MG63 (cell line): ENCODE results near the gene DDX24. TPM values are rescaled to one million over a fixed set of nuclear protein-coding genes. Genes with fewer than 3 reads are reported as not detected.
A peak's percentile ranks its signal among the peaks of the same experiment; 100 is the strongest.

Source experiments
- DNase-seq: peaks from one replicate; pipeline ENCODE4 v3.0.0-alpha.2; 2020
- H3K27me3 ChIP-seq: fragments of 250-450 bp; sonication (Bioruptor Pico); 2 replicates; pipeline ENCODE4 v1.5.1; 2020; ENCODE audit warnings: mild to moderate bottlenecking, moderate library complexity
- H3K36me3 ChIP-seq: fragments of 250-450 bp; sonication (Bioruptor Pico); 2 replicates; pipeline ENCODE4 v1.5.1; 2020; ENCODE audit warnings: mild to moderate bottlenecking, moderate library complexity
- H3K4me3 ChIP-seq: fragments of 250-450 bp; sonication (Bioruptor Pico); 2 replicates; pipeline ENCODE4 v1.5.1; 2020; ENCODE audit warnings: mild to moderate bottlenecking, moderate library complexity
- H3K9me3 ChIP-seq: fragments of 250-450 bp; sonication (Bioruptor Pico); 2 replicates; pipeline ENCODE4 v1.5.1; 2020; ENCODE audit warnings: mild to moderate bottlenecking, moderate library complexity
- total RNA-seq: library from RNA; depleted of rRNA; stranded (reverse); fragments of >200 nt; shearing (Covaris generic); gene quantifications from 2 replicates; pipeline ENCODE4 v1.2.3, GENCODE V29; 2014; ENCODE audit warnings: low replicate concordance; rRNA removed

The DDX24 gene, protein sequence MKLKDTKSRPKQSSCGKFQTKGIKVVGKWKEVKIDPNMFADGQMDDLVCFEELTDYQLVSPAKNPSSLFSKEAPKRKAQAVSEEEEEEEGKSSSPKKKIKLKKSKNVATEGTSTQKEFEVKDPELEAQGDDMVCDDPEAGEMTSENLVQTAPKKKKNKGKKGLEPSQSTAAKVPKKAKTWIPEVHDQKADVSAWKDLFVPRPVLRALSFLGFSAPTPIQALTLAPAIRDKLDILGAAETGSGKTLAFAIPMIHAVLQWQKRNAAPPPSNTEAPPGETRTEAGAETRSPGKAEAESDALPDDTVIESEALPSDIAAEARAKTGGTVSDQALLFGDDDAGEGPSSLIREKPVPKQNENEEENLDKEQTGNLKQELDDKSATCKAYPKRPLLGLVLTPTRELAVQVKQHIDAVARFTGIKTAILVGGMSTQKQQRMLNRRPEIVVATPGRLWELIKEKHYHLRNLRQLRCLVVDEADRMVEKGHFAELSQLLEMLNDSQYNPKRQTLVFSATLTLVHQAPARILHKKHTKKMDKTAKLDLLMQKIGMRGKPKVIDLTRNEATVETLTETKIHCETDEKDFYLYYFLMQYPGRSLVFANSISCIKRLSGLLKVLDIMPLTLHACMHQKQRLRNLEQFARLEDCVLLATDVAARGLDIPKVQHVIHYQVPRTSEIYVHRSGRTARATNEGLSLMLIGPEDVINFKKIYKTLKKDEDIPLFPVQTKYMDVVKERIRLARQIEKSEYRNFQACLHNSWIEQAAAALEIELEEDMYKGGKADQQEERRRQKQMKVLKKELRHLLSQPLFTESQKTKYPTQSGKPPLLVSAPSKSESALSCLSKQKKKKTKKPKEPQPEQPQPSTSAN
- 83.6 and 92.6 TPM in 2 replicates for total RNA-seq

DNA sequence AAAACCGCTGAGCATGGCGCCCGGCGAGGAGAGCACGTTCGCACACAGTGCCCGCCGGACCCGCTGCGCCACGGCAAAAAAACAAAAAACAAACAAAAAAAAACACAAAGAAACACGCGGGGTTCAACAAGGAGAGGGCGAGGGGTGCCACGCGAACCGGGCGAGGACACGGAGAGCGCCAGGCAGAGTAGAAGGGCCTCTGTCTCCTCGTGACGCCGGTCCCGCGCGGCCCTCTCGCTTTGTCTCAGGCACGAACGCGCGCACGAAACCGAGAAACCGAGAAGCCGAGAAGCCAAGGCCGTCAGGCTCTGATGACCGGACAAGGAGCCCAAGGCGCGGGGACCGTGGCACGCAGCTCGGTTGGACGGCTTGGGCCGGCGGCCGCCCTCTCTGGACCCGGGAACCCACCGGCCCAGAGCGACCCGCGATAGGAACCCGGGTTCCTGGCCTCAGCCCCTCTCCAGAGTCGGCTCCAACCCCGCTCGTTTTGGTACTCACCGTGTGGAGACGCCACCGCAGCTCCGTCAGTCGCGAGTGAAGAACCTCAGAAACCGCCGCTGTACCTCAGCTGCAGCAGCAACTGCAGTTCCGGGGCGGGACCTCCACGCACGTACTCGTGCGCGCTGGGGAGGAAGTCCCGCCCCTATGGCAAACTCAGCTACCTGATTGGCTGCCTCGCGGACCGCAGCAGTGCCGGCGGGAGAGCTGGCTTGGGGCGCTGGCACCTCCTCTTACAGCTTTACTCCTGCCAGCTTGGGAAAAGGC is at the start of gene DDX24, which contains the start of gene IFI27L1:
Gene DDX24 (minus strand): TSS at position 582 of the 765 bp plus-strand sequence. CDS start 1,460 bp downstream, outside the sequence.
Gene IFI27L1 (plus strand): TSS at position 690 of the 765 bp plus-strand sequence. CDS start 15,628 bp downstream, outside the sequence.
- no peaks in the 10 kb centered on the region; the same call in none of the 2 replicates for H3K9me3 ChIP-seq
- H3K27me3 ChIP-seq = no peaks in the 10 kb centered on the region
- DNase-seq = peak; percentile 92

DNA sequence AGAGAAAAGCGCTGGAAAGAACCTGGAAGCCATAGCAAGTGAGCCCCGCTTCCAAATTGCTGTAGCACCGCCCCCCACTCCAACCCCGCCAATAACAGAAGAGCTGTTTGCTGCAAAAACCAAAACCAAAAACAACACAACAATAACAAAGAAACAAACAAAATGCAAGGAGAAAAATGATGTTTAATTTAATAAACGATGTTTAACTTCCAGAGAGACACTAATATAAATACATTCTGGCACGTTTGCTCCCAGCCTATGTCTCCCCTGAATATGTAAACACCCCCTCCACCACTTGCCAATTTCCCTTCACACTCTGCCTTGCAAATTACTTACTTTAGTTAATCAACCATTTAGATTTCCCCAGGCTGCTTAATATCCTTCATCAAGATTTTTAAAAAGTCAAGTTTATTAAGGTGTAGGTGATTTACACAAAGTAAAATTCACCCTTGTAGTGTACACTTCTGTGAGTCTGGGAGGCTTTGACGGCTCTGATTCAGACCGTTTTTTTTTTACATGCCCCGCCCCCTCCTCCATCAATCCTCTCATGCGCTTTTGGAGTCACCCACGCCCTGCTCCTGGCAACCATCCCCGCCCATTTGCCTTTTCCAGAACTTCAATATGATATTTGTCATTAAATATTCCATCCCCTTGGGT is 48.9 kb upstream of the DDX24 start:
- H3K27me3 ChIP-seq = no peaks in the 10 kb centered on the region
- no peaks in the 10 kb centered on the region for H3K9me3 ChIP-seq
- peak overlapping the region; percentile 54 for H3K4me3 ChIP-seq
- no peaks in the 10 kb centered on the region for H3K36me3 ChIP-seq
- DNase-seq = peak; percentile 34

More for the DNA sequence above, at the start of gene DDX24, which contains the start of gene IFI27L1:
- Histone ChIP-seq H3K4me3 (peak within 1 kb of the TSS; percentile 89), H3K36me3 (peaks cover 37% of the 10 kb centered on the region)

DNA sequence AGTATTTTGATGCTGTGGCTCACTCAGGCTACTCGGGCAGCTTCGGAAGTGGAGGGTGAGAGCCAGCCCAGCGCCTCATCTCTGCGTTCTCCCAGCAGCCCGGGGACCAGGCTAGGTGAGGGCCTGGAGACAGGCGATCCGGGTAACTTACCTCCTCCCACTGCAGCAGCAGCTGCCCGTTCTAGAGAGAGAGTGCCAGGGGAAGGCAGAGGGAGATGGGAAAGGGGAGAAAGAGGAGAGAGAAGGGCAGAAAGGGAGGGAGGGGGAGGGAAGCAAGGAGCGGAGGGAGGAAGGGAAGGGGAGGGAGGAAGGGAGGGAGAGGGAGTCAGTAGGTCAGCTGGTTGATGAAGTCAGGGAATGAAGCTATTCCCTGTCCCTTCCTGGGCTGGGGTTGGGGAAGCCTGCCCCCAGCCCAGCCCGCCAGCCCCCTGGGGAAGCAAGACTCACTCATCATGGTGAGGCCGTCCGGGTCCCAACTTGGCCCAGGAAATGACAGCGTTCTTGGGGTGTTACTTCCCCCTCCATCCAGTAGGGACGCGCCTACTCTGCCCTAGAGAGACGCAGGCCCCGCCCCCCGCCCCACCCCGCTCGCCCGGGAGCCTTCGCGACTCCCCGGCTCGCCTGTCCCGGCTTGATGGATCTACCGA is 48.2 kb upstream of the DDX24 start, which contains the start of gene IFI27L2:
Gene IFI27L2 (minus strand): TSS at position 494 of the 647 bp plus-strand sequence. CDS start 40 bp downstream, at position 454.
- peak; percentile 63 for DNase-seq
- Histone ChIP-seq H3K9me3 (no peaks in the 10 kb centered on the region), H3K27me3 (no peaks in the 10 kb centered on the region), H3K36me3 (no peaks in the 10 kb centered on the region), H3K4me3 (peak within 1 kb of the TSS; percentile 54)

DNA sequence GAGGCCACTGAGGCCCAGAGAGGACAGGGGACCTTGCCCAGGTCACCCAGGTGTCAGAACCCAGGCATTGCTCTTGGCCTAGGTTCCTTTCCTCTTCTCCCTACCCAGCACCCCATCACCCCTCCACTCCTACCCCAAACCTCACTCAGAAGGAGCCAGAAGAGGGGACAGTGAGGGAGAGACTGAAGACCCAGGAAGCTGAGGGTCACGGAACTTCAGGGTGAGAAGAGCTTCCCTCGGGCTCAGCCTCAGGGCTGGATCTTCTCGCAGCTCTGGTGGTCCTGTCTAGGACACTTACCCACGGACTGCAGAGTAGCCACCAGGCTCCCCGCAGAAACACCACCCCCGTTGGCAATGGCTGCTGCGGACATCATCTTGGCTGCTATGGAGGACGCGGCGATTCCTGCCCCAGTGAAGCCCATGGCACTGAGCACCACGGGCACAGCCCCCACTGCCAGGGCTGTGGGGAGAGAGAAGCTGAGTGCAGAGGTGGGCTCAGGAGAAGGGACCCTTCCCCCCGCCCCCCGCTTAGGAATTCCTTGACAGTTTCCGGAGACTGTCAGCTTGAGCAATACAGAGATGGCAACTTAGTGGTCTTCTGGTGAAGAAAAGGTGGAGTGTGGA is 47.3 kb upstream of the DDX24 start:
- Histone ChIP-seq H3K36me3 (no peaks in the 10 kb centered on the region), H3K4me3 (no peak overlapping the region), H3K27me3 (no peaks in the 10 kb centered on the region), H3K9me3 (no peaks in the 10 kb centered on the region)
- no peak for DNase-seq

DNA sequence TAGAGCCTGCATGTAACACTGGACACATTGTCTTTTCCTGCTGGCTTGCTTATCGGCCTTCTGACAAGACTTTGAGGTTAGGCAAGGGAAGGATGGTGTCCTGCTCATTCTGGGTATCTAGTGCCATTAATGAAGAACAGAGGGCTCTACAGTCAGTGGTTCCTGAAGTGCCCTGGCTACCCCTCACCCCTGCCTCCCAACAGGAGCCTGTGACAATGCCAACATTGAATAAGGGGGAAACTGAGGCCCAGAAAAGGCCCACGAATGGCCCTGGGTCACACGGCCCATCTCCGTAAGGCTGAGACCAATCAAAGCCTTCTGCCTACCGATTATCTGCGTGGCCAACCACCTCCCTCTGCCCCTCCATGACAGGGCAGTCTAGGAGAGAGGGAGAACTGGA is 46.3 kb upstream of the DDX24 start:
- no peaks in the 10 kb centered on the region for H3K36me3 ChIP-seq
- no peaks in the 10 kb centered on the region for H3K9me3 ChIP-seq
- no peaks in the 10 kb centered on the region for H3K27me3 ChIP-seq
- no peak overlapping the region for H3K4me3 ChIP-seq
- no peak for DNase-seq

DNA sequence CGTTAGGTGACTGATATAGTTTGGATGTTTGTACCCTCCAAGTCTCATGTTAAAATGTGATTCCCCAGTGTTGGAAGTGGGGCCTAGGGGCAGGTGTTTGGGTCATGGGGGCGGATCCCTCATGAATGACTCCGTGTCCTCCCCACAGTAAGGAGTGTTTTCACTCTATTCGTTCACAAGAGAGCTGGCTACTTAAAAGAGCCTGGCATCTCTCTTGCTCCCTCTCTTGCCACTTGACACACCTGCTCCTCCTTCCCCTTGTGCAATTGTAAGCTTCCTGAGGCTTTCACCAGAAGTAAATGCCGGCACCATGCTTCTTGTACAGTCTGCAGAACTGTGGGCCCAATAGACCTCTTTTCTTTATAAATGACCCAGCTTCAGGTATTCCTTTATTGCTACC is 45.8 kb upstream of the DDX24 start:
- Histone ChIP-seq H3K27me3 (no peaks in the 10 kb centered on the region), H3K9me3 (no peaks in the 10 kb centered on the region), H3K36me3 (no peaks in the 10 kb centered on the region), H3K4me3 (no peak overlapping the region)
- DNase-seq = no peak

DNA sequence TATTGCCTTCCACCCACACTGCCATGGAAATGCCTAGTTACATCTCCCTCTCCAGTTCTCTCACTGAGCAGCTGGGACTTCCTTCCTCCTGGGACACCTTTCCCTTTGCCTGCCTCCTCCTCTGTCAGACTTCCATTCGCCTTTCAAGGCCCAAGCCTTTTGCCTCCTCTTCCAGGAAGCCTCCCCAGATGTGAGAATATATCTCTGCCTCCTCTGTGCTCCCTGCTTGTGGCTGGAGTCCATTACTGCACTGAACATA is 45.3 kb upstream of the DDX24 start:
- Histone ChIP-seq H3K4me3 (no peak overlapping the region), H3K9me3 (no peaks in the 10 kb centered on the region), H3K27me3 (no peaks in the 10 kb centered on the region), H3K36me3 (no peaks in the 10 kb centered on the region)
- no peak for DNase-seq

DNA sequence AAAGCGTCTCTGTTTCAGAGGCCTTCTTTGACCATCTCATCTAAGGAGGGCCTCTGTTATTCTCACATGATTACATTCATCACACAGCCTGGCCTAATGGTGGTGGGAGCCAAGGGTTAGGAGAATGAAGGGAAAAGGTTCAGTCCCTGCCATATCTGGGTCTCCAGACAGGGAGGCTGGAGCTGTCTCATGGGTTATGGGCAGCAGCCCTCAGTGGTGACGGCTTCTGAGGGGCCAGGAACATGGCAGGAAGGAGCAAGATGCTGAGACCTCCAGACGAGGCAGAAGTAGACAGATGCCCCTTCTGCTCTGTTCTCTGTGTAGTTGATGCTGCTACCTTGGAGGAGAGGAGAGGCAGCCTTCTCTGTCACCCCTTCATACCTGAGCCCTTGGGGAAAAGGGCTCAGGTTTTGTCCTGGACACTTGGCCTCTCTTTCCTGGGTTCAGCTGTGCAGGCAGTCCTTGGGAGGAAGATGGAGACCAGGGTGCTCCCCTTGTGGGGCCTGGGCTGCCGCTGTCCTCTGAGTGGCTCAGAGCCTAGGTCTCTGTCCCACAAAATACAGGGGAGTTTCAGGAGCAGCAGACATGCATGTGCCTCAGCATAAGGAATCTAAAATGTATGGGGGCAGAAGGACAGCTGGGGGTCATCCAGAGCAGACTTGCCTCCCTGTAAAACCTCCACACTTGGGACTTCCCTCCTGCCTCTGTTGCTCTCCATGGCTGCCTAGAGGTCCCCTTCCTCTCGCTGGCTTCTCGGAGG is 44.8 kb upstream of the DDX24 start:
- no peaks in the 10 kb centered on the region for H3K36me3 ChIP-seq
- H3K4me3 ChIP-seq = no peak overlapping the region
- no peak for DNase-seq
- no peaks in the 10 kb centered on the region for H3K9me3 ChIP-seq
- no peaks in the 10 kb centered on the region for H3K27me3 ChIP-seq

DNA sequence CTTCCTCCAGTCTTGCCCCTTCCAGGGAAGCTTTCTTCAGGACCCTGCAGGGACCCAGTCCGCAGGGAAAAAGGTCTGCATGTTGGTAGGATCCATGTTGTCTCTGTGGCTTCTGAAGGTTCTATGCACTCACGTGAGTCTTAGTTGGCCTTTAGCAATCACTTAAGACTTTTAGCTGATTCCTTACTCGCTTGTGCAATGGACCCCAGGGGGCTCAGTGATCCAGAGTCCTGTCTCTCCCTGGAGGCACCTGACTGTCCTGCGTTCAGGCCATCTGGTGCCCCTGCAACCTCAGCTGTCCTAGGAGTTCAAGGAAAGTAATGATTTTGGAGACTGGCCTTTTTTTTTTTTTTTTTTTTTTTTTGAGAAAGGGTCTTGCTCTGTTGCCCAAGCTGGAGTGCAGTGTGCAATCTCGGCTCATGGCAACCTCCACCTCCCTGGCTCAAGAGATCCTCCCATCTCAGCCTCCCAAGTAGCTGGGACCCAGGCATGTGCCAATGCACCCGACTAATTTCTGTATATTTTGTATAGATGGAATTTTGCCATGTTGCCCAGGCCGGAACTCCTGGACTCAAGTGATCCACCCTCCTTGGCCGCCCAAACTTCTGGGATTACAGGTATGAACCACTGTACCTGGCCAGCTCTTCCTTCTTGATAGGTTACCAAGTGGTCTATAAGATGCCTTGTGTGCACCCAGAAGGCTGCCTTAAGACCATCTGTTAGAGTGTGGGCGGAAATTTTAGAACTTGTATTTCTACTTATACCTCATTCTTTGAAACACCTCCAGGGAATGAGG is 43.8 kb upstream of the DDX24 start:
- Histone ChIP-seq H3K27me3 (no peaks in the 10 kb centered on the region), H3K4me3 (no peak overlapping the region), H3K9me3 (no peaks in the 10 kb centered on the region; the same call in 1 of the 2 replicates), H3K36me3 (no peaks in the 10 kb centered on the region)
- DNase-seq = no peak

DNA sequence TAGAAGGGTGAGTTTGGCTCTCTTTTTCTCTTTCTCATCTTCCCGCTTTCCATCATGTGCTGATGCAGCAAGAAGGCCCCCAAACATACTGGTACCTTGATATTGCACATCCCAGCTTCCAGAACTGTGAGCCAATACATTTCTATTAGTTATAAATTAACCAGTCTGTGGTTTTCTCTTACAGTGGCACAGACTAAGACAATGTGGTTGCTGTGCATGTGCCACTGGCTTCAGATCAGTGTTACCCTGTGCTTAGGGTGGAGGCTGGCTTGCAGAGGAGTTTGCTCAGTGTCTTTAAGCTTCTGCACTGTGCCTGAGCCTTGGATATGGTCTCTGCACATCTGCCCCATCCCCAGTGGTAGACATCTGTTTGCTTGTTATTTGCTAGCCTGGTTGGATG is 42.9 kb upstream of the DDX24 start:
- no peak for DNase-seq
- H3K9me3 ChIP-seq = no peaks in the 10 kb centered on the region; the same call in 1 of the 2 replicates
- no peaks in the 10 kb centered on the region for H3K36me3 ChIP-seq
- no peaks in the 10 kb centered on the region for H3K27me3 ChIP-seq
- H3K4me3 ChIP-seq = no peak overlapping the region

DNA sequence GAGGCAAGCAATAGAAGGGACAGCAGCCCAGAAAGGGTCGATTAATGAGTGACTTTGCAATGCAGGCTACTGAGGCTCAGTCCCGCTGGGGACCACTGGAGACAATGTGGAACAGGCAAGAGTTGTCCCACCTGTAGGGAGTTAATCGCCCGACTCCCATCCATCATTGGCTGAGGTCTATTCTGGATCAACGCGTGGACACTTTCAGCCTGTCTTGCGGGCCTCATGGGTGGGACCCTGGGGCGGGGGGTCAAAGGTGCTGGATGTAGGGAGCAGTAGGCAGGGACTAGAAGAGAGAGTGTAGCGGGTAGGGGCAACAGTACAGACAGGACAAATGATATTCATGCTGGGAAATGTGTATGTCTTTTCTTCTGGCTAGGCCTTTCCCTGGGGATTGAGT is 42.3 kb upstream of the DDX24 start:
- H3K9me3 ChIP-seq = no peaks in the 10 kb centered on the region; the same call in 1 of the 2 replicates
- no peak overlapping the region for H3K4me3 ChIP-seq
- no peak for DNase-seq

DNA sequence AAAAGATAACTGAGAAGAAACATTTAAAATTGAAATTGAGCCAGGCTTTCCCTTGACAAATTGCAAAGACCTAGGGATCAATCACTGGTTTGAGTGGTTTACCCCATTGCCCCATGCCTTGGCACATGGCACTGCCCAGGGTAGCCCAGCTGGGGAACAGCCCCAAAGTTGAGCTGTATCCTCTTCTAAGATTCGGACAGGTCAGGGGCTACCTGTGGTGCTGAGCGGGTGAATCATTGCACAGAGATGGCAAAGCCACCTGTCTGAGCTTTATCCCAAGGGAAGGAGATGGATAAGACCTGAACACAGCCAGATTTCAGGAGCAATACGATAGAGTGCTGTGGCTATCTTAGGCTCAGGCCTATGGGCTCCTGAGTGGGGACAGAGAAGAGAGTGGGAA is 41.4 kb upstream of the DDX24 start:
- Histone ChIP-seq H3K27me3 (no peaks in the 10 kb centered on the region), H3K36me3 (no peaks in the 10 kb centered on the region), H3K4me3 (no peak overlapping the region), H3K9me3 (no peaks in the 10 kb centered on the region; the same call in 1 of the 2 replicates)
- DNase-seq = no peak

More for the DNA sequence above, 42.3 kb upstream of the DDX24 start:
- no peaks in the 10 kb centered on the region for H3K27me3 ChIP-seq
- no peaks in the 10 kb centered on the region for H3K36me3 ChIP-seq

DNA sequence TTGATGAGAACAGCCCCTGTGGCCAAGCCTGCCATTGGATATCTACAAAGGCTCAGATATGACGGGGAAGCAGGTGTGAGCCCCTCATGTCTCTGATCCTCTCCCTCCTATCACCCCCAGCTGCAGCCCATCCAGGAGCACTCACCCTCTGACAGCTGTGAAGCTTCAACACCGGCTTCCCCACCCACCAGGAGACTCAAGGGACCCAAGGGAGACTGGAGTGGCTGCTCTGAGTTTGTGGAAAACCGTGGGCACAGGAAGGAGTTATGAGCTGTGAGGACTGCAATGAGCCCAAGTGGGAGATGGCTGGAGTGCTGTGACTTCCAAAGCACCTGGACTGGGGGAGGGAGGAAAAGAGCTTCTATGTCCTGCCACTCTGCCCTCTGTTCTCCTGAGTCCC is 40.5 kb upstream of the DDX24 start:
- no peaks in the 10 kb centered on the region; the same call in 1 of the 2 replicates for H3K9me3 ChIP-seq
- no peaks in the 10 kb centered on the region for H3K27me3 ChIP-seq
- no peak for DNase-seq
- no peaks in the 10 kb centered on the region for H3K36me3 ChIP-seq
- H3K4me3 ChIP-seq = no peak overlapping the region
